HG02623 (cell line): Measurements from ENCODE around the gene SEL1L3.
A peak's percentile ranks its signal among the peaks of the same experiment; 100 is the strongest.
"Not testable (repeated sequence)": the region's sequence is repeated elsewhere in the genome, so short reads cannot be mapped to it uniquely, and the experiment has no call there.

Experiments
- ATAC-seq: cut with Tn5 transposase; IDR thresholded peaks from one replicate; pipeline ENCODE4 v1.9.1; 2021; ENCODE audit warnings: moderate library complexity; ENCODE audit not compliant: unreplicated experiment

The SEL1L3 gene

DNA sequence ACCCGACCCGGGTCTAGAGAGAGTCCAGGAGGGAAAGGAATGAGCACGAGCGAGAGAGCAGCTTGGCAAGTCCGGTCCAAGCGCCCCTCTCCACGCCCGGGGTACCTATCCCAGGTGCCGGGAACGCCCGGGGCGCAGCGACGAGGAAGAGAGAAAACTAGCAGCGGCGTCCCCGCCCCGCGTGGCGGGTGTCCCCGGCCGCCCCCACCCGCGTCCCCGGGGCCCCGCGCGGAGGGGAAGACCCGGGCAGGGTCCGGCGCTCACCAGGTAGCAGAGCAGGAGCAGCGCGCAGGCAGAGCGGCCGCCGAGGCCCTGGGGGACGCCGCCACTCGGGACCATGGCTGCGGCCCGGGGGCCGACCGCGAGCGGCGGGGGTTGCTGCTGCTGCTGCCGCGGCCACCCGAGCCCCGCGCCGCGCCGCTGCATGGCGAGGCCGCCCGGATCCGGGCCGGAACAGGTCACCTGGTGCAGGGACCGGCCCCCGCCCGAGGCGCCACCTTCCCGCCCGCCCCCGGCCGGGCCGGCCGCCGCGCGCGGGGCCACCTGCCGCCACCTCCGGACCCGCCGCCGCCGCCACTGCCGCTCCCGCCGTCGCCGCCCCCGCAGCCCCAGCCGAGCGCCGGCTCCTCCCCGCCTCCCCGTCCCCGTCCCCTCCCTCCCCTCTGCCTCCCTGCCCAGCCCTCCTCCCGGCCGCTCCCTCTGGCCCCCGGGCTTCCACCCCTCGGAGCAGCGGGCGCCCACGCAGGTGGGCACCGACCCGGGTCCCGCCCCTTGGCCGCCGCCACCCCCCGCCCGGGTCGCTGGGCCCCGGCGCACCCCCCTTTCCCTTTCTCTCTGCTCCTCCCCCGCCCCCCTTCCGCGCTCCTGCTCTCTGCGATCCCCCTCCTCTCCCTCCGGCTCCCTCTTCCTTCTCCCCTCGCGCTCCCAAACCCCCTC is at the start of gene SEL1L3:
Gene SEL1L3, minus strand, starts transcription at position 578 of the 936 bp plus-strand sequence. Its CDS starts 152 bp downstream, at position 426.
- peak; percentile 39 for ATAC-seq

DNA sequence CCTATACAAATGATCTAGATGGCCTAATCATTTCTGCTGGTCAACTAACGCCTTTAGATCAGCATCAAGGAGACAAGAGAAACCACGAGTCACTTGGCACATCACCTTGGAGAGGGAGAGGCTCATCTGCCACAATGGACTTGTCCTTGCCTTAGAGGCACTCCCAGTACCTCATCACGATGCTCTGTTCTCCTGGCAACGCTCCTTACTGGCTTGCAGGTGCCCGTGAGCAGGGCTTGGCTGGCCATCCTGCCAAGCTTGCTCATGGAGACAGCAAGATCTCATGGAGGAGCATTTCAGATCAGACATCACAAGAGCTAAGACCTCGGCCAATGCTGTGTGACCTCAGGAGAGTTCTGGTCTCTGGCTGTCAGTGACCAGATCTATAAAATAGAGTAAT is 48.6 kb upstream of the SEL1L3 start:
- no peak for ATAC-seq

DNA sequence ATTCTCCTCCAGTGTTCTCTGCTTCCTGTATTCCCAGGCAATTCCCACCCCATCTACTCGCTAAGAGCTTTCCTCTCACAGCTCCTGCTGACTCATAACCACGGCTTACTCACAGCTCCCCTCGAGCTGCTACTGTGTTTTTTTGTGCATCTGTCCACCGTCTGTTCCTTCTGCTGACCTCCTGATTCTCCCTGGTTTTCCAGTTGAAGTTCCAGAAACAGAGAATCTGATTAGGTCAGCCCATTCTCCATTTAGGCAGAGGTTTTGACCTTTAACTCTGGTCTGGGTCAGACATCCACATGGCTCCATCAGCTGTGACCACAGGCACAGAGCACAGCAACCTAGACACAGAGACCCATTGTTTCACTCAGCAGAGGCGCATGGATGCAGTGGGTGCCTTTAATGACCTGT is 45.7 kb upstream of the SEL1L3 start:
- no peak for ATAC-seq

DNA sequence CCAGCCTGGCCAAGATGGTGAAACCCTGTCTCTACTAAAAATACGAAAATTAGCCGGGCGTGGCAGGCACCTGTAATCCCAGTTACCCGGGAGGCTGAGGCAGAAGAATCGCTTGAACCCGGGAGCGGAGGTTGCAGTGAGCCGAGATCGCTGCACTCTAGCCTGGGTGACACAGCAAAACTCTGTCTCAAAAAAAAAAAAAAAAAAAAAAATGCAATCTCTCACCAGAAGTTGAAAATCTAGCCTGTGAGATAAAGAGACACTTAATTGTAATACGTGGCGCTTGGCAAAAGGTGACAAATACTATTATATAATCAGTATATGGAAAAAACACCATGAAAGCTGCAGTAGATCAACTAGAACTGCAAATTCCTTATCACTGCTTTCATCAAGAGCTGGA is 43.3 kb upstream of the SEL1L3 start:
- not testable (repeated sequence) for ATAC-seq

DNA sequence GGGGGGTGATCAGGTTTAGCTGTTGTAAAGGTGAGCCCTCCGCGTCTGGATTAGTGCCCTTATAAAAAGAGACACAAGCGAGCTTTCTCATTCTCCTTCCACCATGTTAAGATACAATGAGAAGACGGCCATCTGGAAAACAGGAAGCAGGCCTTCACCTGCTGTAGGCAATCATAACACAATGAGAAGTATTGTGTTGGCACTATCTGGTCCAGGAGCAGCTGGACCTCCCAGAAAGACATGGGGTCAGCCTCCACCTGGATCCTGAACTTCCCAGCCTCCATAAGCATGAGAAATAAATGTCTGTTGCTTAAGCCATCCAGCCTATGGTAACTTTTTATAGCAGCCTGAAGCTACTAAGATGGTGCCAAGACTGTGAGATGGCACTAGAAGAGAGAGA is 42.6 kb upstream of the SEL1L3 start:
- no peak for ATAC-seq

DNA sequence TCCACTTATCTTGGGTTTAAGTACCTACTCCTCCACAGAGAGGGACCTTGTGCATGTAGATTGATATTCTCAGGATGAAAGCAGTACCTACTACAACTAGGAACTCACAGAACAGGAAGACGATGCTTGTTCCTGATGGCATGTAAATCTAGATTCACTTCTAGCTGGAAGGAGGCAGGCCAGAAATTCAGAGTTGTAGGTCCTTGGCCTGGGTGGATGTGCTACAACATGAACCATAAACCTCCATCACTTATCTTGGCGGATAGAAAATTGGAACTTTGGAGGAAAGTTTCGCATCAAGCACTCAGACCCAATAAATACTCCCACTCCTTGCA is 41.9 kb upstream of the SEL1L3 start:
- no peak for ATAC-seq

DNA sequence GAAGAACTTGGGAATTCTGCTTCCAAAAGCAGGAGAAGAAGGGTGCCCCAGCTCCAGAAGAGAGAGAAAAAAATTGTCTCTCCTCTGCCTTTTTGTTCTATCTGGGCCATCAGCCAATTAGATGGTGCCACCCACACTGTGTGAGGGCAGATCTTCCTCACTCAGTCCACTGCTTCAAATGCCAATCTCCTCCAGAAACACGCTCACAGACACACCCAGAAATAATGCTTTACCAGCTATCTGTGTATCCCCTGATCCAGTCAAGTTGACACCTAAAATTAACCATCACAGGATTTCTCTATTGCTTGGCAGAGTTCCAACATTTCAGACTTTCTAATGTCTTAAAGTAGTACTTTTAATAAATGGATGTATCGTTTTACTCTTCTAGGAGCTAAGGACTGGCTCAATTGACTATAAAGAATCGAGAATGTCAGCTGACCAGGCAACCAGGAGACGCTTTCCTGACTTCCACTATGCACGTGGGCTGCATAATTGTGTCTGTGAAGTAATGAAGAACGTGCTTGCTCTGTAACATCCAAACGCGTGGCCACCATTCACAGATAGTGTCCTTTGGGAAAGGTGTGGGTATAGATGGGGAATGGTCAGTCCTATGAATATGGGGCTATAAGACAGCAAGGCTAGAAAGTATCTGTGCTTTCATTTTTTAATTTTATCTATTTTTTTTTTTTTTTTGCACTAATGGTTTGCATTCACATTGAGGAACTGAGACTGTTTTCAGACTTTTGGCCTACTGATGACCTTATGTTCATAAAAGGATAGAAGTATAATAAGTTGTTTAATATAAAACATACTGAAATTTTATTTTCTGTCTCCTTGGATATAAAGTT is 41.3 kb upstream of the SEL1L3 start:
- no peak for ATAC-seq

DNA sequence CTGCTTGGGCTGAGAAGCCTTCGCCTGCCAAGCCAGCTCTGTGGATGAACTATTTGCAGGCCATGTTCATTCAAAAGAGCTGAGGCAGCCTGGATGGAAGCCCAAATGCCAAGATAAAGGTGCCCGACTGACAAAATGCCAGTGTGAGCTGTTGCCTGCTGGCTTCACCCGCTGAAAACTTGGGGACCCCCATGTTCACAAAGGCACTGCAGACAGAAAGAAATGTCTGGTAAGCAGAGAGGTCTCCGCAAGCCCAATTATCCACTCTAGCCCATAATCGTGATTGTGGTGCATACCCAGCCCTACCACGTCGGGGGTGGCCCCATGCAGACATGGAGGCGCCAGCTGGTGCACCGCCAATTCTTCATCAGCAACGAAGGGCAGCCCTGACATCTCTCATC is 38.2 kb upstream of the SEL1L3 start:
- ATAC-seq, result no peak

DNA sequence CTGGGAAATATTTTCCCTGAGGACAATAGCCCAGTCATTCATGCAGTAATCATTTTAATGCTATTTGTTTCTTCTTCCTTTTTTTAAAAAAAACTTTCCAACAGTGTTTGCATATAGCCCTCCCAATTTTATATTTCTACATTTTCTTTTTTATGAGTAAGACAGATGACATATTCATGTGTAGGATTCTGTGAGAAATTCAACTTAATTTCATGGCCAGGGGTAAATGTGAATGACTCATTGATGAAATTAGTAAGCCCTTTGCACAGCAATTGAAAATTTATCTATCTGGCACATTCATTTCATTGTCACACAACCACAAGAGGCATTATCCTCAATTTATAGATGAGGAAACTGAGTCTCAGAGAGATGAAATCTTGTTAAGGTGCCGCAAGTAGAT is 37.5 kb upstream of the SEL1L3 start:
- no peak for ATAC-seq

DNA sequence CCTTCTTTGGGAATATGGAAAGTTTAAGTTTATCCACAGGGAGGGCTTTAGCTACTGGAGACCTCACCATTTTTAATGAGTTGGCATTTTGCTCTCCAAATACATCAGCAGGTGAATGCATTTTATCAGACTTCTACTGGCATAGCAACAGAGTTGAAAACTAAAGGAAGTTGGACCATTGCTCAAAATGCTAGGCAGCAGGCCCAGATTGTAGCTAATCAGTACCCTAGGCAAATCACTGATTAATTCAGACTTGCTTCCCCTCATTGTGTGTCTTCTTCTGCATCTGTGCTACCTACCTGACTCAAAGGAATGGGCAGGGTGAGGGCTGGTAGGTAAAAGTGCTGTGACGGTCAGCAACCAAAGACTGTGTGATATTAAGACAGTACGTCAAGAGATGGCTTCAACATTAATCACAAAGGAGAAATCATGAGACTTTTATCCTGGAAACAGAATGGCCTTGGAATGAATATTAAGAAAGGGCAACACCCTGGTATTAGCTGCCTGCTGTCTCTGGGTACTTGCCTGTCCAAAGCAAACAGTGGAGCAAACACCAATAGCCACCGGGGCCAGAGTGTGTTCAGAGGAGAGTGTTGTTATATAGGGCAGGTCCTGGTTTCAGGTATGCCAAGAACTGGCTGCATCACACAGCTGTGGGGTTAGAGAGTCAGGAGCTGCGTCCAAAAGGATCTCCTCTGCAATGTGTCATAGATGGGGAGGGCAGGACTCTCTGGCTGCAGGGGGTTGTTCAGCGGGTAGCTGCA is 34.2 kb upstream of the SEL1L3 start:
- ATAC-seq, result no peak

DNA sequence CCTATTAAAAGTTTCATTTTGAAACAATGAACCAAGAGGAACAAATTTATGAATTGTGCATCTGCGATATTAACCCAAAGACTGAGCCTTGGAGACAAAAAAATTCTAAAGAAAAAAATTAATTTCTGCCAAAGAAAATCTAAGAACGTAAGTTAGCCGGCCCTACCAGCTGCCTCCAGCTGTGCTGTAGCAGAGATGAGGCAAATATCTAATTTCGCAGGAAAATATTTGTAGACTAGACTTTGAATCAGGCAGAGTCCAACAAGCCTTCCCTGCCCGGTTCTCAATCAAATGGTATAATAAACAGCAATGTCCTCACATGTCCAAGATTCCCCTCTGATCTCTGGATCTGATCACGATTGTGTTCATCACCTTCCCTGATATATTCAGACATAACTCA is 30.0 kb upstream of the SEL1L3 start:
- no peak for ATAC-seq

DNA sequence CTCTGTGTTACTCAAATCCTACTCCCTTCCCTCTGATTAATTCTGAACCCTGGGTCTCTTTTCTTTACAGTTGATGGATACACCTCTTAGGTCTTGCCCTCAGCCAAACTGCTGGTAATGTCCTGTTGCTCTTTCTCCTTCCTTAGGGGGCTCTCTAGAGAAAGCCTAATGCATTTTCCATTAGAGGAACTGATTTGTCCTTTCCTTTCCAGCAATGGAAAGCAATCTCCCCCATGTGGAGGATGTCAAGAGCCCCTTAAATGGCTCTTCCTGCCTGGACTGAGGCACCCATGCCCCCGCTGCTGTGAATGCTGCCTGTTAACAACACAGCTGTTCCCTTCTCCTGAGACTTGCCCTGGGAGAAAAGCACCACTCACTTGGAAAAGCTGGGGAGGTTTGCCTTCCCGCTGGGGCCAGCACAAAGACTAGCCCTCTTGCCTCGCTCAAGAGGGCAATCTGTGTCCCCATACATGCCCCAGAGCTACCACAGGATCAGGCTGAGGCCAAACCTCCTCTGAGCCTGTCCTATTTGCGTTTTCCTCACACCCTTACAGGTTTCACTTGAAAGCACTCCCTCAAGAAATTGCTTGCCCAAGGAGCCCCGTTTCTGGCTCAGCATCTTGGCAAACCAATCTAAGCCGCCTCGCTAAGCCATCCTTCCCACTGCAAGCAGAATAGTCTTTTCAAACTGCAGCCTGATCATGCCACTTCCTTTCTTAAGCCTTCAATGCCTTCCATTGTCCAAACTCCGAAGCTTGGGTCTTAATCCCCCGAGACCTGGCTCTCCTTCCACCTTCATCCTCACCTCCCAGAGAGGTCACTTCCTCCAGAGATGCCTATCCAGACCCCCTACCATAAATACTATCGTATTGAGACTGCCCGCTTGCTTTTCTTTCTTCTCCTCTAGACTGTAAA is 28.0 kb upstream of the SEL1L3 start:
- no peak for ATAC-seq

DNA sequence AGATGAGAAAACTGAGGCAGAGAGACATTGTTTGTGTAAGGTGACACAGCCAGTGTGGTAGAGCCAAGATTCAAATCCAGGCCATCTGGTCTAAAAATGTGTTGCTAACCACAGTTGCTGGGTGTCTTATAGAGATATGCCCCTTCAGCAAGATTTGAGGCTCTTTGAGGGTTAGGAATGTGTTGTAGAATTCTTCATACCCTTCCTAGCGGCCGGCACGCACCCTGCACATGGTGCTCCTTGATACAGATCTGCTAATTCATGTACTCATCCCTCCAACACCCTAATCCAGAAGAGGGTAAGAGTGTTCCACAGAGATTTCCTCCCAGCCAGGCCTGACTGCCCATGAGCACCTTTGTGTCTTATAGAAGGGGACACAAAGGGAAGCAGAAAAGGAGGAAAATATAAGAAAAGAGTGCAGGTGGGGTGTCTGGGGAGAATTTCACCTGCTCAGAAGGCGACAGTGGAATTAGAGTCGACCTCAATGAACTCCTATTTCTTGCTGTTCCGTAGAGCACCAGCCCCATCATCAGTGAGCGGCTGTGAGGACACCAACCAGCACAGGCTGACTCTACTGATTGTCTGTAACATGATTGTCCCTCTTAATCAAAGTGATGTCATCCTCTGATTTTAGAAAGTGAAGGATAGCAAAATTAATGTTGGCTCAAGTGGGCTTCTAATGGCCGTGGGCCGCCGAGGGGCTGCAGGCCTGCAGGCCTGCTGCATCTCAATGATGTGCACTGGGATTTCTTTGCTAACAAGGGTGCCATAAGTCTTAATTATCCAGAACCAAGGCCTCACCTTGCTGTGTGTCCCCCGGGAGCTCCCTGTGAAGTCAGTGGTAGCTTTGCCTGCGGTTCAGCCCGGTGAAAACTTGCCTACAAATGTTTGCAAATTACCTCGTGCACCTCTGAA is 27.1 kb upstream of the SEL1L3 start:
- ATAC-seq, result no peak

DNA sequence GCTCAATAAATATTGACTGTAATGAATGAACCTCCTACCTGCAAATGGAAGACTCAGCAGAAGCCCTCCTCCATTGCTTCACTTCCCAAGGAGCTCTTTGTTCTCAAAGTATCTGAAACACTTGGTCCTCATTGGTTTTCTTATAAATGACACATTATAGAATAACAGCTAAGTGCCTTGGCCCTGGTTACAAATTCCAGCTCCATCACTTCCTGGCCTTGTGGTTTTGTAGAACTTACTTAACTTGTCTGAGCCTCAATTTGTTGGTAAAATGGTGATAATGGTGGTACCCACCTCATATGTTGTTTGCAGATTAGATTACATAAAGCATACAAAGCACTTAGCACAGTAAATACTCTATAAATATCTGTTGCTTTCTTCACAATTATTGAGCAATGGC is 26.0 kb upstream of the SEL1L3 start:
- ATAC-seq, result no peak

DNA sequence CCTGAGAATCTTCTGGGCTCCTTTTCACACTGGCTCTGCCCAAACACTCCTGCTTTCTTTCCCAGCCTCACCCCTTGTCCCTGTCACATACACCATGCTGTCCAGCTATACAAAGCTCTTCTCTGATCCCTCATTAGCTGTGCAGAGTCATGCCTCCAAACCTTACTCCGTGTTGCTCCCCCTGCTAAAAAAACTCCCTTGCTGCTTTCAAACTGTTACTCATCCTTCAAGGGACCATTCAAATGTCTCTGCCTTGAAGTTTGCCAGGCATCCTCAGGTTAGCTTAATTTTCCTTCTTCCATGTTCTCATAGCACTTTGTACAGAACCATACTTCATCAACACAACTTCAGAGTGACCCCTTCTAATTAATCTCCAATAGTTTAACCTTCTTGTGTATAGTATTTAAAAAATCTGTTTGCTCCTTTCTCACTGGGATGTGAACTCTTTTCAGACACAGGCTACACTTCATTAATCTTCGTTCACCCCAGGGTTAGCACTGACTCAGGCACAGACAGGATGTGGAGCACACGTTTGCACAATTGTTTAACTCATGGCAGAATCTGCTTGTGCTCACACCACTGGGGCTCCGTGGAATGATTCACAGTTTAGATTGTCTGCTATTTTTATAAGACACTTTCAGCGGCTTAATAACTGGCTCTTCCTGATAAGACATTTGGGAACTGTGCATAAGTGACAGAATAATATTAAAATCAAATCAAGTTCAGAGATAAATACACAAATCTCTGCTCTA is 21.4 kb upstream of the SEL1L3 start:
- peak; percentile 38 for ATAC-seq

DNA sequence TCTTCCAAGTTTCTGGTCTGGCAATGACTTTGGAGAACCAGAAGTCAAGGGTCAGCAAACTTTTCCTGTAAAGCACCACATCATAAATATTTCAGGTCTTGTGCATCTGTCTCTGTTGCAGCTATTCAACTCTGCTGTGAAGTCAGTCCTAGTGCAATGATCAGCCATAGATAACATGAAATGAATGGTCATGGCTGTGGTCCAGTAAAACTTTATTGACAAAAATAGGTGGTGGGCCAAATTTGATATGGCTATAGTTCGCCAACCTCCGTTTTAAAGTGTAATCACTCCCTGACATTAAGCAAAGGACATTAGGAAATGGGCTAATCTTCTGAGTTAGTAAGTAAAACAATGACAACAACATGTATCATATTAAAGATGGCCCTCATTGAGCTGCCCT is 20.8 kb upstream of the SEL1L3 start:
- ATAC-seq, result no peak

DNA sequence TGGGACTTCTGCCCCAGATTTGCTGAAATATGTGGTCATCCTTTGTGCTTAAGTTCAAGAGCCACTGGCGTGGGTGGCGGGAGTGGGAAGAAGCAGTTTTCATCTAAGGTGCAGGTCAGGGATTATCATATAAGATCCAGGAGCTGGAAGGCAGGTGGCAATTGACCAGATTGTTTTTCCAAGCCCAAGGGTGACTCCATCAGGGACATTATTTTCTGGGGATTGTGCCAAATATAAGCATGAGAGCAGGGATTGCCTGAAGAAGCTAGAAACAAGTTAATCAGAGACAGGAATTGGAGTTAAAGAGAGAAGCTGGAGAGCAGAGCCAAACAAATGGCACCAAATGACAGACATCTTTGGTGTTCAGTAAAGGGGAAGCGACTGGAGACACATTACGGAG is 19.4 kb upstream of the SEL1L3 start:
- no peak for ATAC-seq

DNA sequence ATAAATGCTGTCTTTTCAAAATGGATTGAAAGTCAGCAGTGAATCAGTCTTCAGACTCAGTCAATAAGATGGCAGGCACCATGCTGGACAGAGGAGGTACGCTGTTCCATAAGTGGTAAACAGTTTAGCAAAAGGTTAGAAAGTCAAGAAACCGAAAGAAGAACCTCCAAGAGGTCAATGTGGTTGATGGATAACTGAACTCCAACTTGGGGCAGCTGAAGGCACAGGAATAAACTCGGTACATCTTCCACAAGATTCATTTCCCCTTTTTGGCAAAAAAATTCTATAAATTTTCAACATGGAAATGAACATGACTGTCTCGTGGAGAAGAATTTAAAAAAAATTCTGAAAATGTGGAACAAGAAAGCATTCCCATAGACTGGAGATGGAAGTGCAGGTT is 18.4 kb upstream of the SEL1L3 start:
- no peak for ATAC-seq
